Tibial nerve (tissue), 3 donors: ENCODE measurements around the gene ADIPOR2.

Source experiments
- CTCF ChIP-seq, 5 experiments: fragments of 200-600 bp in 3 of 5; fragments of 450-650 bp in 2 of 5; sonication (generic) in 3 of 5; IDR thresholded peaks; one replicate each; pipeline ENCODE4 v1.5.1; 2016 to 2019; ENCODE audit warnings: antibody characterized with exemption in 5 of 5, mild to moderate bottlenecking in 3 of 5, moderate library complexity in 2 of 5
- POLR2A ChIP-seq, 2 donors: fragments of 450-650 bp; IDR thresholded peaks; one replicate each; pipeline ENCODE4 v1.6.1; 2017; ENCODE audit warnings: antibody characterized with exemption in 2 of 2, mild to moderate bottlenecking in 2 of 2, moderate library complexity in 2 of 2

- TF ChIP-seq CTCF (IDR thresholded peaks at IDR 0.05), result no peak
- TF ChIP-seq POLR2A (IDR thresholded peaks at IDR 0.05), result no peak
These were observed 144.6 kb downstream of the ADIPOR2 start for GRCh38 chr12:1835211-1836131.
